Astrocyte of the cerebellum (primary cell): ENCODE data around the gene ASIC1.

Experiments used
- DNase-seq: peaks from one replicate; pipeline ENCODE4 v3.0.0-alpha.2; 2011; ENCODE audit warnings: low read depth
- H3K4me3 ChIP-seq: 2 replicates; pipeline ENCODE4 v1.5.1; 2011; ENCODE audit warnings: mild to moderate bottlenecking, low read depth, low read length, moderate library complexity
- in situ Hi-C: cut with HindIII; loops from 2 replicates; pipeline ENCODE4 v1.10.0; 2017; ENCODE audit warnings: low sequenced_read_pairs
- TF ChIP-seq, protein P1 (sequence below): IDR thresholded peaks from 2 replicates; pipeline ENCODE4 v1.5.1; 2012; ENCODE audit warnings: low read length, low read depth, moderate library complexity, mild to moderate bottlenecking; ENCODE audit errors: missing control alignments

ASIC1 gene

DNA sequence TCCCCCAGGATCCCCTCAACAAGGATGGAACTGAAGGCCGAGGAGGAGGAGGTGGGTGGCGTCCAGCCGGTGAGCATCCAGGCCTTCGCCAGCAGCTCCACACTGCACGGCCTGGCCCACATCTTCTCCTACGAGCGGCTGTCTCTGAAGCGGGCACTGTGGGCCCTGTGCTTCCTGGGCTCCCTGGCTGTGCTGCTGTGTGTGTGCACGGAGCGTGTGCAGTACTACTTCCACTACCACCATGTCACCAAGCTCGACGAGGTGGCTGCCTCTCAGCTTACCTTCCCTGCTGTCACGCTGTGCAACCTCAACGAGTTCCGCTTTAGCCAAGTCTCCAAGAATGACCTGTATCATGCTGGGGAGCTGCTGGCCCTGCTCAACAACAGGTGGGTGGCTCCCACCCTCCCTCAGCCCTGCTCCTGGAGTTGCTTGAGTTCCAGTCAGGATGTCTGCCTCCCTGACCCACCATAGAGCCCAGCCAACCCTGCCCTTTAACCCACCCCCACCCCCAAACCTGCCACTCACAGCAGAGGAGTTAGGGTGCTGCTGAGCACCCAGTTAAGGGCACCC, 1.4 kb downstream of the ASIC1 start:
- no peak overlapping the region for H3K4me3 ChIP-seq
- TF ChIP-seq, protein P1, sequence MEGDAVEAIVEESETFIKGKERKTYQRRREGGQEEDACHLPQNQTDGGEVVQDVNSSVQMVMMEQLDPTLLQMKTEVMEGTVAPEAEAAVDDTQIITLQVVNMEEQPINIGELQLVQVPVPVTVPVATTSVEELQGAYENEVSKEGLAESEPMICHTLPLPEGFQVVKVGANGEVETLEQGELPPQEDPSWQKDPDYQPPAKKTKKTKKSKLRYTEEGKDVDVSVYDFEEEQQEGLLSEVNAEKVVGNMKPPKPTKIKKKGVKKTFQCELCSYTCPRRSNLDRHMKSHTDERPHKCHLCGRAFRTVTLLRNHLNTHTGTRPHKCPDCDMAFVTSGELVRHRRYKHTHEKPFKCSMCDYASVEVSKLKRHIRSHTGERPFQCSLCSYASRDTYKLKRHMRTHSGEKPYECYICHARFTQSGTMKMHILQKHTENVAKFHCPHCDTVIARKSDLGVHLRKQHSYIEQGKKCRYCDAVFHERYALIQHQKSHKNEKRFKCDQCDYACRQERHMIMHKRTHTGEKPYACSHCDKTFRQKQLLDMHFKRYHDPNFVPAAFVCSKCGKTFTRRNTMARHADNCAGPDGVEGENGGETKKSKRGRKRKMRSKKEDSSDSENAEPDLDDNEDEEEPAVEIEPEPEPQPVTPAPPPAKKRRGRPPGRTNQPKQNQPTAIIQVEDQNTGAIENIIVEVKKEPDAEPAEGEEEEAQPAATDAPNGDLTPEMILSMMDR: no peak
- in situ Hi-C loops: no loop called here
- no peak for DNase-seq

DNA sequence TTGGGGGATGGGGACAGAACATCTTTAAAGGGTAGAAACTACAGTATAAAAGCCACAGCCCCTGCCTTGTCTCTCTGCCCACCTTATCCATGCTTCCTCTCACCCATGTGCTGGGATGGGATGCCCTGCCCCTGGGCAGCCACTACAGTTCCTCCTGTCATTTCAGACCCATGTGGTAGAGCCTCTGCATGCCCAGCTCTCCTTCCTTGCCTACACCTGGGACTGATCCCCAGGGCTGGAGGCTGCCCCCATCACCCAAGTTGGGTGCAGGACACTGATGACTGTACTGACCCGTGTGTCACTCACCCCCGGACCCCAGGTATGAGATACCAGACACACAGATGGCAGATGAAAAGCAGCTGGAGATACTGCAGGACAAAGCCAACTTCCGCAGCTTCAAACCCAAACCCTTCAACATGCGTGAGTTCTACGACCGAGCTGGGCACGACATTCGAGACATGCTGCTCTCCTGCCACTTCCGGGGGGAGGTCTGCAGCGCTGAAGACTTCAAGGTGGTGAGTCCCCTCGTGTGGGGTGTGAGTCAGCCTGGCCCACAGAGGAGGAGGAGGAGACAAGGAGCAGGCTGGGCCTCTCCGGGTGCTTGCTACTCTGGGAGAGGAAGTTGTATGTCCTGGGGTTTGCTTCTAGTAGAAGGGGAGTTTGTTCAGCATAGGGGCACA, 2.2 kb downstream of the ASIC1 start:
- in situ Hi-C loops: no loop called here
- DNase-seq: no peak
- TF ChIP-seq, protein P1: no peak
- H3K4me3 ChIP-seq: no peak overlapping the region

DNA sequence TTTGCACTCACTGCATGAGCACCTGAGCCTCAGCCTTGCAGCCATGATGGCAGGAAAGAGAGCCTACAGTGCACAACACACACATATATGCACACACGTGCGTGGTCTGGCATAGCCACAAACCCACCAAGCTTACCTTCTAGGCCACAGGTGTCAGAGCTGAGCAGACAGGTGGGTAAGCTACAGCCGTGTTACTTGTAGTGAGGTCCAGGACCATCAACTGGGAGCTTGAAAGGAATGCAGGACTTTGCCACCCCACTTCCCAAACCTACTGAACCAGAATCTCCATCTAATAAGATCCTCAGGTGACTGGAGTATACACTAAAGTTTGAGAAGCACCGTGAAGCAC, 2.7 kb downstream of the ASIC1 start:
- no peak overlapping the region for H3K4me3 ChIP-seq
- in situ Hi-C loops: no loop called here
- DNase-seq: no peak
- TF ChIP-seq, protein P1: no peak

DNA sequence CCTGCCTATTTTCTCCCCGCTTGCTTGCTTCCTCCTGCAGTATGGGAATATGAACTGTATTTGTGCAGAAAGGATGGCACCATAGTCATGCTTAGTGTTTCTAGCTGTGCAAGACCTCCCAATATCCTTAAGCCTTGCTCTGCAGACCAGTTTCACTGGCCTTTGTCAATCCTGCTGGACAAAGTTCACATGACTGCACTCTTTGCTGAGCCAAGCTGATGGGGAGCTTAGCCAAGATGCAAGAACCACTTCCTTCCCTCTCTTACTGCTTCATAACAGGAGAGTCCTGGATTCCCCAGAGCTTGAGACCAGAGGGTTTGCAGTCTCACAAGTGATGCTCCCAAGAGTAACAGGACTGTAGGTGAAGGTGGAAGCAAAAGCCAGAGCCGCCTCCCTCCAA, 3.8 kb downstream of the ASIC1 start:
- TF ChIP-seq, protein P1: no peak
- no peak for DNase-seq
- no peak overlapping the region for H3K4me3 ChIP-seq
- in situ Hi-C loops: no loop called here

DNA sequence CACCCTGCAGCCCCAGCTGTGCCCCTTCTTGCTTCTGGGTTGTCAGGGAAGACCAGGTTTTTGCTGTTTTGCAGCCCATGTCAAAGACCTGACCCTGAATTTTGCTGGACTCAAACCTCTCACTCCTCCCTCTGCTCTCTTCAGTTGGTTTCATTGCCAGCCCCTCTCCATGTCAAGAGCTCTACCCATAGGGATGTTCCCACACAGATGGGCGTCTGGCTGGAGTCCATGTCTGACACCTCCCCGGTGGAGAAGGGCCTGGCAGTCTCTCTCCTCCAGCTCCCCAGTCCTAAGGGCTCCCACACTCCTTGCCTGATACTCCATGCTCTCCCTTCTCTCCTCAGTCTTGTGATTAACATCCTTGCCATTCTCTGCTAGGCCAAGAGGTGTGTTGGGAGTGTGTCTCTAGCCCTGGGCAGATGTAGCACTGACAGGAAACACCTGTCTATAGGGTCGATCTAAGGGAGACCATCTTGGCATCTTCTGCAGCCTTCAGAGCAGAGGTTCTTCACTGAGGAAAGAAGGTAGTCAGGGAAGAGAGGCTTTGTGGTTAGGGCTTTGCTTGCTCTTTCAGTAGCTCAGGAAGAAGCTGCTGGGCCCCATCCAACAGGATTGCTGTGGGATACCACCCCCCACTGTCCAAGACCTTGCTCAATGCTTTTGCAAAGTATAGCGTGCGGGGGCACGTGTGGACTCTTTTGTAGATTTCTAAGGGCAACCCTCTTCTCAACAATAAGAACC, 4.7 kb downstream of the ASIC1 start:
- DNase-seq: peak; percentile 79
- in situ Hi-C loops: no loop called here
- TF ChIP-seq, protein P1: no peak
- no peak overlapping the region for H3K4me3 ChIP-seq

DNA sequence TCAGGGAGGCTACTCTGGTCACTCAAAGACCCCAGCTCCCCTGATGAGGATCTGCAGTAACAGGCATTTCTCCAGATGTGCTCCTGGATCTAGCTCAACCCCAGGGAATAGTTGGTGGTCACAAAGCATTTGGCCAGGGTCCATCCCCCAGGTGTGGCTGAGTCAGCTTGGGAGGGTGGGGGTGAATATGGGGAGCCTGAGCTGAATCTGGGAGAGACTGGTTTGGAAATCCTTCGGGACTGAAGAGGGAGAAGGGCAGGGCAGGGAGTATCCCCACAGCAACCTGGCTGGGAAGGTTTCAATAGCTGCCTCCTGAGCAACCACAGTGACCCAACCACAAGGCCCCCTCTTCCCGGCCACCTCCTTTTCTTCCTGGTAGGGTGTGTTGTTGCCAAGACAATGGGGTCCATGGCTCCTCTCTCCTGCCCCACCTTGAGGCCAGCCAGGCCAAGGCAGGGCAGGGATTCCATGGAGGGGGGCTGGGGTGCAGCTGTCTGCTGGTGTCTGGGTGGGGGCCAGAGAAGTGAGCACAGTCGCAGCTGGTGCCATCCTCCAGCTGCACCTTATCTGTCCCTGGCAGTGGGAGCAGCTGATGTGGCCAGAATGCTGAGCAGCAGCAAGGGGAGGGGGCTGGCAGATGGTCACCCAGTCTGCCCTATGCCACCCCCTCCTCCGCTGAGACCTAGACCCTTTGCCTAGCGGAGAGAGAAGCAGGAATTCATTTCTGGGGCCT, 5.5 kb downstream of the ASIC1 start:
- TF ChIP-seq, protein P1: no peak
- H3K4me3 ChIP-seq: no peak overlapping the region
- no peak for DNase-seq
- in situ Hi-C loops: no loop called here
